SK-N-SH (cell line): ENCODE data around the gene ADM. TPM values are rescaled to one million over a fixed set of nuclear protein-coding genes. Genes with fewer than 3 reads are reported as not detected.

Experiments
- CTCF ChIA-PET: fragments of 300-600, 350-600 bp; formaldehyde crosslinking; extraction: SDS; loops from one replicate; lab custom pipeline; 2021; lab: Yijun Ruan, JAX
- POLR2A ChIA-PET: fragments of 350-600 bp; sonication (Branson Sonifier 250); formaldehyde crosslinking; extraction: SDS; loops from one replicate; lab custom pipeline; 2020; ENCODE audit warnings: antibody characterized with exemption, inconsistent platforms; lab: Yijun Ruan, JAX
- DNase-seq: peaks from one replicate; pipeline ENCODE4 v3.0.0; 2012
- H2AFZ ChIP-seq: fragments of 200-600 bp; sonication (generic); 2 replicates; pipeline ENCODE4 v1.8.1; 2016; ENCODE audit warnings: antibody characterized with exemption, mild to moderate bottlenecking, low read depth
- H3F3A ChIP-seq: fragments of 200-600 bp; sonication (generic); replicated peaks from 2 replicates; pipeline ENCODE3; 2016; ENCODE audit warnings: antibody characterized with exemption, mild to moderate bottlenecking; ENCODE audit not compliant: insufficient read depth
- H3K27ac ChIP-seq, 2 experiments: fragments of 200-500 bp in 1 of 2; fragments of 200-600 bp in 1 of 2; sonication (Bioruptor generic) in 1 of 2; sonication (generic), shearing (Covaris generic) in 1 of 2; 2 replicates each; pipeline versions ENCODE4 v1.5.1 to v1.6.1; 2014 to 2016; ENCODE audit warnings: low read depth in 2 of 2, inconsistent platforms in 1 of 2, low read length in 1 of 2, mild to moderate bottlenecking in 1 of 2, mixed read lengths in 1 of 2
- H3K27me3 ChIP-seq: fragments of 200-600 bp; sonication (generic), shearing (Covaris generic); 2 replicates; pipeline ENCODE4 v1.6.1; 2016; ENCODE audit warnings: mixed run types; ENCODE audit not compliant: insufficient read depth
- H3K36me3 ChIP-seq, 2 experiments: fragments of 200-500 bp in 1 of 2; fragments of 200-600 bp in 1 of 2; sonication (Bioruptor generic) in 1 of 2; sonication (generic) in 1 of 2; replicated peaks in 1 of 2; 2 replicates each; pipeline versions ENCODE3 to v1.5.1; 2014 to 2016; ENCODE audit warnings: low read length in 1 of 2, mild to moderate bottlenecking in 1 of 2; ENCODE audit not compliant: insufficient read depth in 2 of 2, control insufficient read depth in 1 of 2
- H3K4me1 ChIP-seq, 2 experiments: fragments of 200-500 bp in 1 of 2; fragments of 200-600 bp in 1 of 2; sonication (Bioruptor generic) in 1 of 2; sonication (generic), shearing (Covaris generic) in 1 of 2; 2 replicates each; pipeline versions ENCODE4 v1.5.1 to v1.6.1; 2014 to 2016; ENCODE audit warnings: low read depth in 1 of 2, low read length in 1 of 2, mixed run types in 1 of 2; ENCODE audit not compliant: insufficient read depth in 2 of 2, control insufficient read depth in 1 of 2
- H3K4me2 ChIP-seq: fragments of 200-600 bp; sonication (generic), shearing (Covaris generic); 2 replicates; pipeline ENCODE4 v1.6.1; 2017; ENCODE audit warnings: mixed run types
- H3K4me3 ChIP-seq, 2 experiments: fragments of 200-500 bp in 1 of 2; fragments of 200-600 bp in 1 of 2; sonication (Bioruptor generic) in 1 of 2; sonication (generic), shearing (Covaris generic) in 1 of 2; 2 replicates each; pipeline versions ENCODE4 v1.5.1 to v1.8.1; 2014 to 2016; ENCODE audit warnings: low read depth in 2 of 2, inconsistent platforms in 1 of 2, low read length in 1 of 2, mild to moderate bottlenecking in 1 of 2, mixed read lengths in 1 of 2, moderate library complexity in 1 of 2
- H3K79me2 ChIP-seq: fragments of 200-600 bp; sonication (generic); 2 replicates; pipeline ENCODE4 v1.8.1; 2017; ENCODE audit warnings: mild to moderate bottlenecking; ENCODE audit not compliant: insufficient read depth
- H3K9ac ChIP-seq: fragments of 200-600 bp; sonication (generic); 2 replicates; pipeline ENCODE4 v1.6.1; 2017; ENCODE audit warnings: mixed run types
- H3K9me2 ChIP-seq: fragments of 200-600 bp; sonication (generic); 2 replicates; pipeline ENCODE4 v1.6.1; 2017; ENCODE audit warnings: mixed run types
- H3K9me3 ChIP-seq: fragments of 200-600 bp; sonication (generic); 2 replicates; pipeline ENCODE4 v1.6.1; 2017; ENCODE audit warnings: mixed run types, mild to moderate bottlenecking, moderate library complexity
- H4K20me1 ChIP-seq: fragments of 200-600 bp; sonication (generic); 2 replicates; pipeline ENCODE4 v1.6.1; 2017; ENCODE audit warnings: mild to moderate bottlenecking, mixed run types; ENCODE audit not compliant: insufficient read depth
- FOSL2 ChIP-seq: IDR thresholded peaks from 2 replicates; pipeline ENCODE4 v1.4.0; 2012; ENCODE audit warnings: low read depth, mild to moderate bottlenecking, moderate library complexity, borderline replicate concordance
- JUND ChIP-seq: IDR thresholded peaks from 2 replicates; pipeline ENCODE4 v1.4.0; 2012
- NFIC ChIP-seq: IDR thresholded peaks from 2 replicates; pipeline ENCODE4 v1.4.0; 2012; ENCODE audit warnings: borderline replicate concordance
- RXRA ChIP-seq: IDR thresholded peaks from 2 replicates; pipeline ENCODE4 v1.4.0; 2012; ENCODE audit warnings: low read depth, mild to moderate bottlenecking, borderline replicate concordance
- SIN3A ChIP-seq: IDR thresholded peaks from 2 replicates; pipeline ENCODE4 v1.6.1; 2012; ENCODE audit warnings: low read depth, mild to moderate bottlenecking, low read length, moderate library complexity, borderline replicate concordance
- TCF12 ChIP-seq: IDR thresholded peaks from 2 replicates; pipeline ENCODE4 v1.4.0; 2012
- WGBS: methylation state at CpG from one replicate; pipeline ENCODE4 v1.1.6; 2017; ENCODE audit warnings: low lambda C conversion rate; 5-methylcytosine and 5-hydroxymethylcytosine counted together
- polyA plus RNA-seq, 3 experiments: library from polyadenylated mRNA; depleted of rRNA; stranded (reverse); fragments of >200 nt; gene quantifications; 2 replicates each; pipeline ENCODE4 v1.2.3, GENCODE V29; 2012
- TF ChIP-seq, protein P1 (sequence below): IDR thresholded peaks from 2 replicates; pipeline ENCODE4; 2012
- TF ChIP-seq, protein P2 (sequence below): IDR thresholded peaks from 2 replicates; pipeline ENCODE4 v1.4.0; 2012; ENCODE audit warnings: low read depth, borderline replicate concordance
- TF ChIP-seq, protein P3 (sequence below): IDR thresholded peaks from 2 replicates; pipeline ENCODE4 v1.4.0; 2012; ENCODE audit warnings: low read depth, borderline replicate concordance
- TF ChIP-seq, protein P4 (sequence below): IDR thresholded peaks from 2 replicates; pipeline ENCODE4 v1.6.1; 2012; ENCODE audit warnings: mild to moderate bottlenecking, low read depth, low read length, moderate library complexity

ADM gene
- polyA plus RNA-seq, 1 of the 3 experiments (the other 2 are of a cell fraction), result 50.6 TPM

DNA sequence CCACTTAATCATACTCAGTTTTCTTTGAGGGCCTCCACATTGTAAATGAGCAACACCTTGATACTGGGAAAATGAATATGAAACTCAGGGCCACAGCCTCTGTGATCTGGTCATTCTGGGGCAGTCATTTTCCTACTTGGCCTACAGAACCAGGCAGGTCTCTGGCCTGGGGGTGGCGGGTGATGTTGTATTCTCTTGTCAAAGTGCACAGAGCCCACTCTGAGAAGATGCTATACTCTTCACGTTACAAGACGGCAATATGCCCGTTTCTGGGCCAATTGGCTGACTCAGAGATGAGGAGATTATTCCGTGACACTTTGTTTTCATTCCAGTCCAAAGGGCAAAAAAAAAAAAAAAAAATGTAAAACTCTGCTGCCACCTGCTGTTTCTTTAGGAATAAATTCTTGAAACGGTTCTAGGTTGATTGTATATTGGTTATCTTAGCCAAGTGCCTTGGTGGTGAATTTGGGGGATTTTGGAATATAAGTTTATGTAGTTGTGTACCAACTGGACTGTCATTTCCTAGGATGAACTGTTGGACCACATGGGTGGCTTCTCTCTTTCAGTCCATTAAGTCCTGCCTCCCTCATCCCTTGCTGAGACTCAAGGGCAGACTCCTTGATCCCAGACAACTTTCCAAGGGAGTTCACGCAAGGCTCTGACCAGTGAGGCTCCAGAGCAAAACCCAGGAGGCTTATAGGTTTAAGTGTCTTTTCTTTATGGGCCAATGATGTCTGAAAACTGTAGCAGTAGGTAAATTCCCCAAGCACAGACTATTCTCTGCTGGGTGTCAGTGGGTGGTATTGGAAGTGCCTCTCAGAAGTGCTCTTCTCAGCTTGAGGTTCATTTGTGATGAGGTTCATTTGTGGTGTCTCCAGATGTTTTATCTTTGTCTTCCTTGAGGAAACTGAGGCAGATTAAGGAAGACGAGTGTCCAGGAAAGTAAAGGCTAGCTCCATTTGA, 18.2 kb downstream of the ADM start (continued):
- TF ChIP-seq, protein P1, sequence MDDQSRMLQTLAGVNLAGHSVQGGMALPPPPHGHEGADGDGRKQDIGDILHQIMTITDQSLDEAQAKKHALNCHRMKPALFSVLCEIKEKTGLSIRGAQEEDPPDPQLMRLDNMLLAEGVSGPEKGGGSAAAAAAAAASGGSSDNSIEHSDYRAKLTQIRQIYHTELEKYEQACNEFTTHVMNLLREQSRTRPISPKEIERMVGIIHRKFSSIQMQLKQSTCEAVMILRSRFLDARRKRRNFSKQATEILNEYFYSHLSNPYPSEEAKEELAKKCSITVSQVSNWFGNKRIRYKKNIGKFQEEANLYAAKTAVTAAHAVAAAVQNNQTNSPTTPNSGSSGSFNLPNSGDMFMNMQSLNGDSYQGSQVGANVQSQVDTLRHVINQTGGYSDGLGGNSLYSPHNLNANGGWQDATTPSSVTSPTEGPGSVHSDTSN, result peak; percentile 54; the same call in 1 of the 2 replicates
- TF ChIP-seq JUND (peak; percentile 90), FOSL2 (peak; percentile 76), TCF12 (peak; percentile 63), RXRA (no peak), SIN3A (peak; percentile 59; the same call in 1 of the 2 replicates)
- TF ChIP-seq, protein P2, sequence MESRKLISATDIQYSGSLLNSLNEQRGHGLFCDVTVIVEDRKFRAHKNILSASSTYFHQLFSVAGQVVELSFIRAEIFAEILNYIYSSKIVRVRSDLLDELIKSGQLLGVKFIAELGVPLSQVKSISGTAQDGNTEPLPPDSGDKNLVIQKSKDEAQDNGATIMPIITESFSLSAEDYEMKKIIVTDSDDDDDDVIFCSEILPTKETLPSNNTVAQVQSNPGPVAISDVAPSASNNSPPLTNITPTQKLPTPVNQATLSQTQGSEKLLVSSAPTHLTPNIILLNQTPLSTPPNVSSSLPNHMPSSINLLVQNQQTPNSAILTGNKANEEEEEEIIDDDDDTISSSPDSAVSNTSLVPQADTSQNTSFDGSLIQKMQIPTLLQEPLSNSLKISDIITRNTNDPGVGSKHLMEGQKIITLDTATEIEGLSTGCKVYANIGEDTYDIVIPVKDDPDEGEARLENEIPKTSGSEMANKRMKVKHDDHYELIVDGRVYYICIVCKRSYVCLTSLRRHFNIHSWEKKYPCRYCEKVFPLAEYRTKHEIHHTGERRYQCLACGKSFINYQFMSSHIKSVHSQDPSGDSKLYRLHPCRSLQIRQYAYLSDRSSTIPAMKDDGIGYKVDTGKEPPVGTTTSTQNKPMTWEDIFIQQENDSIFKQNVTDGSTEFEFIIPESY, result no peak
- TF ChIP-seq, protein P3, sequence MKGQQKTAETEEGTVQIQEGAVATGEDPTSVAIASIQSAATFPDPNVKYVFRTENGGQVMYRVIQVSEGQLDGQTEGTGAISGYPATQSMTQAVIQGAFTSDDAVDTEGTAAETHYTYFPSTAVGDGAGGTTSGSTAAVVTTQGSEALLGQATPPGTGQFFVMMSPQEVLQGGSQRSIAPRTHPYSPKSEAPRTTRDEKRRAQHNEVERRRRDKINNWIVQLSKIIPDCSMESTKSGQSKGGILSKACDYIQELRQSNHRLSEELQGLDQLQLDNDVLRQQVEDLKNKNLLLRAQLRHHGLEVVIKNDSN, result no peak

DNA sequence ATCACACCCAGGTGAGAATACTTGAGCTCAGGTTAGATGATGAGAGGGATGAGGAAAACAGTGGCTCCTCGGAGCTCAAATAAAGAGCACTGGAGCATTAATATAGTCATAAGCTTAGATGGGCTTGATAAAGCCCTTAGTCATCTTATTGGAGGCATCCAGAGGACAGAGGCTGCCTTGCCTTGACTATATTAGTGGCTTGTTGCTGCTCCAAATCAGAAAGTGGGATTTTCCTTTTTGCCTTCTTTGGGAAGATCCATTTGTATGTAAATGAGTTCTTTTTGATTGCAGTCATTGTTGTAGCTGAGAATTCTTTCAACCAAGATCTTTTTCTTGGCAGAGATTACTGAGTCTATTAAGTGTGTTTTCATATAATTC, 18.9 kb downstream of the ADM start:
- POLR2A ChIA-PET, result interaction anchor here (1.5 kb wide), 1 partner anchor 19 kb away, joined by 4 read pairs; the partner anchor contains the start of gene ADM
- H3K9me3 ChIP-seq, result no peaks in the 10 kb centered on the region

More for the DNA sequence above, 18.9 kb downstream of the ADM start:
- no peaks in the 10 kb centered on the region for H3K79me2 ChIP-seq
- H3K4me1 ChIP-seq, result peaks cover 30 to 42% of the 10 kb centered on the region in 2 experiments
- H4K20me1 ChIP-seq, result no peaks in the 10 kb centered on the region
- H3K9ac ChIP-seq, result no peak overlapping the region
- no peak for DNase-seq
- TF ChIP-seq, protein P4, sequence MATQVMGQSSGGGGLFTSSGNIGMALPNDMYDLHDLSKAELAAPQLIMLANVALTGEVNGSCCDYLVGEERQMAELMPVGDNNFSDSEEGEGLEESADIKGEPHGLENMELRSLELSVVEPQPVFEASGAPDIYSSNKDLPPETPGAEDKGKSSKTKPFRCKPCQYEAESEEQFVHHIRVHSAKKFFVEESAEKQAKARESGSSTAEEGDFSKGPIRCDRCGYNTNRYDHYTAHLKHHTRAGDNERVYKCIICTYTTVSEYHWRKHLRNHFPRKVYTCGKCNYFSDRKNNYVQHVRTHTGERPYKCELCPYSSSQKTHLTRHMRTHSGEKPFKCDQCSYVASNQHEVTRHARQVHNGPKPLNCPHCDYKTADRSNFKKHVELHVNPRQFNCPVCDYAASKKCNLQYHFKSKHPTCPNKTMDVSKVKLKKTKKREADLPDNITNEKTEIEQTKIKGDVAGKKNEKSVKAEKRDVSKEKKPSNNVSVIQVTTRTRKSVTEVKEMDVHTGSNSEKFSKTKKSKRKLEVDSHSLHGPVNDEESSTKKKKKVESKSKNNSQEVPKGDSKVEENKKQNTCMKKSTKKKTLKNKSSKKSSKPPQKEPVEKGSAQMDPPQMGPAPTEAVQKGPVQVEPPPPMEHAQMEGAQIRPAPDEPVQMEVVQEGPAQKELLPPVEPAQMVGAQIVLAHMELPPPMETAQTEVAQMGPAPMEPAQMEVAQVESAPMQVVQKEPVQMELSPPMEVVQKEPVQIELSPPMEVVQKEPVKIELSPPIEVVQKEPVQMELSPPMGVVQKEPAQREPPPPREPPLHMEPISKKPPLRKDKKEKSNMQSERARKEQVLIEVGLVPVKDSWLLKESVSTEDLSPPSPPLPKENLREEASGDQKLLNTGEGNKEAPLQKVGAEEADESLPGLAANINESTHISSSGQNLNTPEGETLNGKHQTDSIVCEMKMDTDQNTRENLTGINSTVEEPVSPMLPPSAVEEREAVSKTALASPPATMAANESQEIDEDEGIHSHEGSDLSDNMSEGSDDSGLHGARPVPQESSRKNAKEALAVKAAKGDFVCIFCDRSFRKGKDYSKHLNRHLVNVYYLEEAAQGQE, result no peak
- 0 out of 2 replicates have a peak, but pooled peaks have one; percentile 13 for TF ChIP-seq NFIC
- no peaks in the 10 kb centered on the region for H3K36me3 ChIP-seq
- no peak overlapping the region for H3K4me3 ChIP-seq
- H3K9me2 ChIP-seq, result no peaks in the 10 kb centered on the region
- peak overlapping the region in 1 of 2 experiments; percentile 97; a peak in 1 of 4 replicates for H3K27ac ChIP-seq
- peak overlapping the region; percentile 38; the same call in 1 of the 2 replicates for H3K4me2 ChIP-seq
- H3F3A ChIP-seq, result peaks cover 36% of the 10 kb centered on the region
- no peaks in the 10 kb centered on the region for H3K27me3 ChIP-seq
- CTCF ChIA-PET, result interaction anchor here (0.7 to 2.6 kb wide), 18 partner anchors 9 to 817 kb away, joined by 3 to 10 read pairs (median 3); partner anchors contain the start of gene ADM
- H2AFZ ChIP-seq, result no peak overlapping the region
- 0% methylated on average over 1 of the region's 1 CpG for WGBS
